K562 (cell line): Measurements from ENCODE around the gene CTNNB1. TPM values are rescaled to one million over a fixed set of nuclear protein-coding genes. Genes with fewer than 3 reads are reported as not detected.

Experiments used
- ATAC-seq: fragments of 200-7000 bp; cut with Tn5 transposase; 3 replicates; pipeline ENCODE4 v1.9.1; 2020; ENCODE audit warnings: moderate library complexity
- BruUV-seq: library from RNA; stranded (reverse); fragments of 400-500 nt; replicated peaks from 2 replicates; lab custom pipeline; 2021; lab: Mats Ljungman, UMichigan
- CTCF ChIA-PET: fragments of 300-600 bp; formaldehyde crosslinking; extraction: SDS; loops from one replicate; lab custom pipeline; 2021; ENCODE audit warnings: low intra/inter-chr PET ratio; lab: Yijun Ruan, JAX
- POLR2A ChIA-PET: fragments of 300-600, 350-650 bp; sonication (Branson Sonifier 250); formaldehyde crosslinking; extraction: SDS; loops from one replicate; lab custom pipeline; 2021; ENCODE audit warnings: antibody characterized with exemption, inconsistent platforms; lab: Yijun Ruan, JAX
- DNase-seq, 4 experiments: peaks; one replicate each; pipeline versions ENCODE4 v3.0.0 to v3.0.0-alpha.2; 2011 to 2018; ENCODE audit warnings: low spot score in 3 of 4, mixed read lengths in 3 of 4; ENCODE audit errors: extremely low read depth in 1 of 4
- FAIRE-seq: peaks from 2 replicates; lab custom pipeline; 2011; peaks lifted over from hg19 to GRCh38; lab: Jason Lieb, UNC
- H2AFZ ChIP-seq: 2 replicates; pipeline ENCODE4 v1.6.0; 2011; ENCODE audit warnings: low read depth, low read length, control low read depth, inconsistent platforms
- H3K27ac ChIP-seq: fragments of 200-600 bp; 3 replicates; pipeline ENCODE4 v1.8.0; 2011; ENCODE audit warnings: low read depth, mild to moderate bottlenecking, control low read depth, inconsistent platforms, low read length, moderate library complexity, mixed read lengths; ENCODE audit errors: extremely low read depth
- H3K27me3 ChIP-seq, 2 experiments: fragments of 300-600 bp in 1 of 2; 2 replicates in 1 of 2; 3 replicates in 1 of 2; pipeline versions ENCODE4 v1.6.0 to v1.8.0; 2011; ENCODE audit warnings: inconsistent platforms in 2 of 2, low read length in 2 of 2, mild to moderate bottlenecking in 1 of 2, mixed read lengths in 1 of 2, moderate library complexity in 1 of 2; ENCODE audit not compliant: control insufficient read depth in 2 of 2, insufficient read depth in 2 of 2
- H3K36me3 ChIP-seq: fragments of 300-600 bp; 3 replicates; pipeline ENCODE4 v1.8.0; 2011; ENCODE audit warnings: mild to moderate bottlenecking, low read length, inconsistent platforms; ENCODE audit not compliant: control insufficient read depth, insufficient read depth
- H3K4me1 ChIP-seq, 2 experiments: fragments of 200-600 bp in 1 of 2; replicated peaks in 1 of 2; 2 replicates in 1 of 2; 3 replicates in 1 of 2; pipeline versions ENCODE4 v1.5.1 to v1.8.0; 2011; ENCODE audit warnings: inconsistent platforms in 2 of 2, low read length in 2 of 2, mild to moderate bottlenecking in 1 of 2, mixed read lengths in 1 of 2, moderate library complexity in 1 of 2; ENCODE audit not compliant: control insufficient read depth in 2 of 2, insufficient read depth in 2 of 2
- H3K4me2 ChIP-seq: 2 replicates; pipeline ENCODE4 v1.6.1; 2011; ENCODE audit warnings: low read length, control low read depth, inconsistent platforms, mixed read lengths; ENCODE audit not compliant: insufficient read depth
- H3K4me3 ChIP-seq: fragments of 200-600 bp; sonication (generic), shearing (Covaris generic); 2 replicates; pipeline ENCODE4 v1.5.1; 2016; ENCODE audit warnings: control low read depth, inconsistent platforms
- H3K79me2 ChIP-seq: fragments of 200-600 bp; 3 replicates; pipeline ENCODE4 v1.8.0; 2011; ENCODE audit warnings: low read length, inconsistent platforms; ENCODE audit not compliant: control insufficient read depth, insufficient read depth
- H3K9ac ChIP-seq, 2 experiments: 2 replicates each; pipeline versions ENCODE4 v1.6.0 to v1.6.1; 2011; ENCODE audit warnings: low read depth in 2 of 2, low read length in 2 of 2, control low read depth in 1 of 2, inconsistent platforms in 1 of 2, mild to moderate bottlenecking in 1 of 2, mixed read lengths in 1 of 2; ENCODE audit not compliant: insufficient read depth in 1 of 2
- H3K9me1 ChIP-seq: one replicate; pipeline ENCODE4 v1.6.0; 2011; ENCODE audit warnings: inconsistent platforms, mild to moderate bottlenecking, low read length, moderate library complexity; ENCODE audit not compliant: control insufficient read depth, insufficient read depth
- H3K9me3 ChIP-seq: replicated peaks from 2 replicates; pipeline ENCODE4 v1.5.1; 2011; ENCODE audit warnings: low read depth, low read length, inconsistent platforms; ENCODE audit not compliant: control insufficient read depth, insufficient read depth
- H4K20me1 ChIP-seq: replicated peaks from 2 replicates; pipeline ENCODE4 v1.6.1; 2011; ENCODE audit warnings: low read length, inconsistent platforms, mixed read lengths; ENCODE audit not compliant: control insufficient read depth, insufficient read depth
- CHD1 ChIP-seq: fragments of 200-600 bp; sonication (generic); IDR thresholded peaks from one replicate; pipeline ENCODE4 v1.6.1; 2012; ENCODE audit warnings: mild to moderate bottlenecking, moderate library complexity, low read length, inconsistent platforms
- GTF2F1 ChIP-seq: IDR thresholded peaks from 2 replicates; pipeline ENCODE4 v1.6.1; 2011; ENCODE audit warnings: low read depth, low read length, improper control_type of control experiment
- ZNF175 ChIP-seq: fragments of 200-800 bp; sonication (Bioruptor generic); IDR thresholded peaks from 2 replicates; pipeline ENCODE4 v1.6.1; 2016; ENCODE audit warnings: low read depth, mild to moderate bottlenecking, missing genetic modification characterization, missing compliant biosample characterization
- ZNF740 ChIP-seq, 3 experiments: fragments of 200-800 bp in 1 of 3; sonication (Bioruptor generic) in 1 of 3; sonication (generic) in 1 of 3; formaldehyde crosslinking in 1 of 3; IDR thresholded peaks; 2 replicates each; pipeline versions ENCODE4 v1.6.1 to v1.8.0; 2016 to 2022; ENCODE audit warnings: mild to moderate bottlenecking in 2 of 3, missing compliant biosample characterization in 2 of 3, missing genetic modification characterization in 2 of 3, missing genetic modification reagents in 1 of 3
- WGBS: fragments of 100-300 bp; shearing (Covaris generic); methylation state at CpG from one replicate; pipeline ENCODE4 v1.1.6; 2016; ENCODE audit warnings: low coverage, mixed read lengths; ENCODE audit not compliant: insufficient coverage; ENCODE audit errors: missing lambda C conversion rate; 5-methylcytosine and 5-hydroxymethylcytosine counted together
- in situ Hi-C: fragments of 300-500 bp; cut with MboI; formaldehyde crosslinking; loops from 4 replicates; pipeline ENCODE4 v1.15.0; 2018; ENCODE audit warnings: inconsistent platforms, mixed read lengths
- intact Hi-C: fragments of 100-400 bp; cut with micrococcal nuclease; formaldehyde crosslinking; loops from 2 replicates; pipeline ENCODE4 v1.14.2; 2022
- polyA plus RNA-seq, 8 experiments: library from polyadenylated mRNA; depleted of rRNA in 4 of 8; stranded (reverse) in 5 of 8; unstranded in 3 of 8; fragments of >200 nt; fragmentation: Nextera tagmentation in 2 of 8; fragmentation: Illumina TruSeq in 1 of 8; extraction: Ambion mirVana in 2 of 8; extraction: Trizol in 1 of 8; gene quantifications; 2 replicates each; pipeline versions ENCODE4 v1.2.1 to v1.2.3, GENCODE V29; 2011 to 2014; ENCODE audit warnings: inconsistent platforms in 1 of 8, missing spikeins in 1 of 8
- total RNA-seq, 7 experiments: library from RNA; depleted of rRNA in 6 of 7; stranded (reverse); fragments of >200 nt in 6 of 7; fragmentation: Illumina TruSeq in 2 of 7; extraction: Trizol in 2 of 7; gene quantifications; 2 replicates each; pipeline versions ENCODE4 v1.2.1 to v1.2.3, GENCODE V29; 2011 to 2021; ENCODE audit warnings: low replicate concordance in 1 of 7
- TF ChIP-seq, protein P1 (sequence below): fragments of 250-450 bp; sonication (Bioruptor Pico); IDR thresholded peaks from 2 replicates; pipeline ENCODE4 v1.8.0; 2022; ENCODE audit warnings: inconsistent platforms, mild to moderate bottlenecking, moderate library complexity, borderline replicate concordance
- TF ChIP-seq, protein P2 (sequence below), 2 experiments: fragments of 450-650 bp in 1 of 2; sonication (generic) in 1 of 2; formaldehyde crosslinking in 1 of 2; IDR thresholded peaks; 2 replicates each; pipeline versions ENCODE4 v1.7.1 to v1.9.0; 2016 to 2022; ENCODE audit warnings: inconsistent platforms in 1 of 2, mild to moderate bottlenecking in 1 of 2, missing genetic modification reagents in 1 of 2

CTNNB1 gene
- total and polyA plus RNA-seq, 9 of the 15 experiments (the other 6 are each of a cell fraction or from before 2014, with no cell fraction given) = 44.3 to 193 (median 154) TPM

- Histone ChIP-seq H3K4me3 (peak overlapping the region; percentile 90), H4K20me1 (peaks cover 45% of the 10 kb centered on the region), H3K4me1 (peaks cover 9 to 16% of the 10 kb centered on the region in 2 experiments; a peak in 4 of 5 replicates), H3K9me3 (no peaks in the 10 kb centered on the region), H3K27ac (peak overlapping the region; percentile 94; the same call in 2 of the 3 replicates), H3K36me3 (no peaks in the 10 kb centered on the region), H3K9ac (peak overlapping the region; percentile 92 to 98), H3K9me1 (no peaks in the 10 kb centered on the region), H2AFZ (no peak overlapping the region), H3K4me2 (peak overlapping the region; percentile 89), H3K79me2 (peaks cover 57% of the 10 kb centered on the region), H3K27me3 (peaks cover 5 to 23% of the 10 kb centered on the region in 2 experiments; a peak in 4 of 5 replicates)
- WGBS = 2% methylated on average over 24 of the region's 40 CpGs
- in situ Hi-C loops (no loop called here), intact Hi-C loops (loop anchor here (5.0 to 10.0 kb wide), 2 partner anchors 83 to 615 kb away; no protein-coding TSS in a partner anchor)
- ATAC-seq (peak; percentile 37), DNase-seq (peak; percentile 63 to 79 (median 76)), FAIRE-seq (no peak)
- POLR2A ChIA-PET = interaction anchor here (0.6 to 3.8 kb wide), 26 partner anchors 9 to 250 kb away, joined by 3 to 33 read pairs (median 4); no protein-coding TSS in a partner anchor
- CTCF ChIA-PET = no interaction called here
- TSS peak; percentile 42 for BruUV-seq
- TF ChIP-seq CHD1 (peak; percentile 32), ZNF740 (CRISPR knock-in tag; IDR thresholded peaks at IDR 0.05) (no peak), ZNF740 (tag; IDR thresholded peaks at IDR 0.05) (0 out of 4 replicates have a peak, but pooled peaks of 1 of the 2 experiments have one; percentile 21), GTF2F1 (no peak), ZNF175 (CRISPR knock-in tag) (0 out of 2 replicates have a peak, but pooled peaks have one; percentile 1)
- TF ChIP-seq, protein P1, sequence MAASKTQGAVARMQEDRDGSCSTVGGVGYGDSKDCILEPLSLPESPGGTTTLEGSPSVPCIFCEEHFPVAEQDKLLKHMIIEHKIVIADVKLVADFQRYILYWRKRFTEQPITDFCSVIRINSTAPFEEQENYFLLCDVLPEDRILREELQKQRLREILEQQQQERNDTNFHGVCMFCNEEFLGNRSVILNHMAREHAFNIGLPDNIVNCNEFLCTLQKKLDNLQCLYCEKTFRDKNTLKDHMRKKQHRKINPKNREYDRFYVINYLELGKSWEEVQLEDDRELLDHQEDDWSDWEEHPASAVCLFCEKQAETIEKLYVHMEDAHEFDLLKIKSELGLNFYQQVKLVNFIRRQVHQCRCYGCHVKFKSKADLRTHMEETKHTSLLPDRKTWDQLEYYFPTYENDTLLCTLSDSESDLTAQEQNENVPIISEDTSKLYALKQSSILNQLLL (CRISPR knock-in tag) = no peak
- TF ChIP-seq, protein P2, sequence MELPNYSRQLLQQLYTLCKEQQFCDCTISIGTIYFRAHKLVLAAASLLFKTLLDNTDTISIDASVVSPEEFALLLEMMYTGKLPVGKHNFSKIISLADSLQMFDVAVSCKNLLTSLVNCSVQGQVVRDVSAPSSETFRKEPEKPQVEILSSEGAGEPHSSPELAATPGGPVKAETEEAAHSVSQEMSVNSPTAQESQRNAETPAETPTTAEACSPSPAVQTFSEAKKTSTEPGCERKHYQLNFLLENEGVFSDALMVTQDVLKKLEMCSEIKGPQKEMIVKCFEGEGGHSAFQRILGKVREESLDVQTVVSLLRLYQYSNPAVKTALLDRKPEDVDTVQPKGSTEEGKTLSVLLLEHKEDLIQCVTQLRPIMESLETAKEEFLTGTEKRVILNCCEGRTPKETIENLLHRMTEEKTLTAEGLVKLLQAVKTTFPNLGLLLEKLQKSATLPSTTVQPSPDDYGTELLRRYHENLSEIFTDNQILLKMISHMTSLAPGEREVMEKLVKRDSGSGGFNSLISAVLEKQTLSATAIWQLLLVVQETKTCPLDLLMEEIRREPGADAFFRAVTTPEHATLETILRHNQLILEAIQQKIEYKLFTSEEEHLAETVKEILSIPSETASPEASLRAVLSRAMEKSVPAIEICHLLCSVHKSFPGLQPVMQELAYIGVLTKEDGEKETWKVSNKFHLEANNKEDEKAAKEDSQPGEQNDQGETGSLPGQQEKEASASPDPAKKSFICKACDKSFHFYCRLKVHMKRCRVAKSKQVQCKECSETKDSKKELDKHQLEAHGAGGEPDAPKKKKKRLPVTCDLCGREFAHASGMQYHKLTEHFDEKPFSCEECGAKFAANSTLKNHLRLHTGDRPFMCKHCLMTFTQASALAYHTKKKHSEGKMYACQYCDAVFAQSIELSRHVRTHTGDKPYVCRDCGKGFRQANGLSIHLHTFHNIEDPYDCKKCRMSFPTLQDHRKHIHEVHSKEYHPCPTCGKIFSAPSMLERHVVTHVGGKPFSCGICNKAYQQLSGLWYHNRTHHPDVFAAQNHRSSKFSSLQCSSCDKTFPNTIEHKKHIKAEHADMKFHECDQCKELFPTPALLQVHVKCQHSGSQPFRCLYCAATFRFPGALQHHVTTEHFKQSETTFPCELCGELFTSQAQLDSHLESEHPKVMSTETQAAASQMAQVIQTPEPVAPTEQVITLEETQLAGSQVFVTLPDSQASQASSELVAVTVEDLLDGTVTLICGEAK (IDR thresholded peaks at IDR 0.05) = peak; percentile 82
- TF ChIP-seq, protein P2 (CRISPR knock-in tag; IDR thresholded peaks at IDR 0.05) = peak; percentile 75
Measured at GRCh38 chr3:41199866-41200668, 762 bp downstream of the CTNNB1 start.
